GM12878 (cell line): ENCODE measurements around the gene CLIC5. TPM values are rescaled to one million over a fixed set of nuclear protein-coding genes. Genes with fewer than 3 reads are reported as not detected.

Experiments
- ATAC-seq: fragments of 200-7000 bp; cut with Tn5 transposase; 3 replicates; pipeline ENCODE4 v1.9.1; 2020; ENCODE audit warnings: mild to moderate bottlenecking, moderate library complexity
- BruUV-seq: library from RNA; stranded (reverse); fragments of 400-500 nt; replicated peaks from 2 replicates; lab custom pipeline; 2021; lab: Mats Ljungman, UMichigan
- CTCF ChIA-PET: fragments of 300-600 bp; sonication (Branson Sonifier 250); formaldehyde crosslinking; extraction: SDS; loops from one replicate; lab custom pipeline; 2021; ENCODE audit warnings: inconsistent platforms; lab: Yijun Ruan, JAX
- POLR2A ChIA-PET: fragments of 350-600 bp; formaldehyde crosslinking; extraction: SDS; loops from one replicate; lab custom pipeline; 2021; ENCODE audit warnings: inconsistent platforms; lab: Charles Lee
- RAD21 ChIA-PET: fragments of 300-600 bp; sonication (Branson Sonifier 250); formaldehyde crosslinking; loops from one replicate; lab custom pipeline; 2023; ENCODE audit warnings: antibody characterized with exemption; ENCODE audit not compliant: unreplicated experiment; lab: Charles Lee
- SMC1A ChIA-PET: fragments of 300-600 bp; sonication (Branson Sonifier 250); formaldehyde crosslinking; loops from one replicate; lab custom pipeline; 2023; ENCODE audit not compliant: unreplicated experiment, uncharacterized antibody; lab: Charles Lee
- DNase-seq: peaks from one replicate; pipeline ENCODE4 v3.0.0-alpha.2; 2011; ENCODE audit warnings: low read depth, low spot score
- FAIRE-seq: peaks from 3 replicates; lab custom pipeline; 2011; peaks lifted over from hg19 to GRCh38; lab: Jason Lieb, UNC
- H2AFZ ChIP-seq: 2 replicates; pipeline ENCODE4 v1.6.0; 2011; ENCODE audit warnings: low read depth, low read length, control low read depth; ENCODE audit not compliant: control insufficient read depth
- H3K27ac ChIP-seq: 2 replicates; pipeline ENCODE4 v1.5.1; 2011; ENCODE audit warnings: control low read depth; ENCODE audit not compliant: control insufficient read depth, insufficient read depth
- H3K27me3 ChIP-seq, 2 experiments: replicated peaks in 1 of 2; 2 replicates each; pipeline versions ENCODE4 v1.6.0 to v1.6.1; 2011; ENCODE audit warnings: low read length in 1 of 2; ENCODE audit not compliant: control insufficient read depth in 2 of 2, insufficient read depth in 2 of 2
- H3K36me3 ChIP-seq, 2 experiments: 2 replicates each; pipeline ENCODE4 v1.5.1; 2011; ENCODE audit warnings: low read length in 1 of 2; ENCODE audit not compliant: control insufficient read depth in 2 of 2, insufficient read depth in 2 of 2
- H3K4me1 ChIP-seq: 2 replicates; pipeline ENCODE4 v1.6.1; 2011; ENCODE audit warnings: mild to moderate bottlenecking, low read length, moderate library complexity, mixed read lengths; ENCODE audit not compliant: control insufficient read depth, insufficient read depth
- H3K4me2 ChIP-seq: 2 replicates; pipeline ENCODE4 v1.6.0; 2011; ENCODE audit warnings: control low read depth; ENCODE audit not compliant: control insufficient read depth, insufficient read depth
- H3K4me3 ChIP-seq: fragments of 200-600 bp; sonication (generic); 2 replicates; pipeline ENCODE4 v1.5.1; 2016
- H3K79me2 ChIP-seq: 2 replicates; pipeline ENCODE4 v1.6.0; 2011; ENCODE audit warnings: low read length; ENCODE audit not compliant: control insufficient read depth, insufficient read depth
- H3K9ac ChIP-seq: 2 replicates; pipeline ENCODE4 v1.8.0; 2011; ENCODE audit warnings: low read length, control low read depth, mixed read lengths; ENCODE audit not compliant: control insufficient read depth, insufficient read depth
- H3K9me3 ChIP-seq: replicated peaks from 3 replicates; pipeline ENCODE4 v1.5.1; 2011; ENCODE audit warnings: mild to moderate bottlenecking, low read length; ENCODE audit not compliant: control insufficient read depth, insufficient read depth
- H4K20me1 ChIP-seq: 2 replicates; pipeline ENCODE4 v1.6.0; 2011; ENCODE audit not compliant: control insufficient read depth, insufficient read depth
- BCL11A ChIP-seq: IDR thresholded peaks from 2 replicates; pipeline ENCODE4 v1.6.1; 2011; ENCODE audit warnings: low read depth, low read length
- BCL3 ChIP-seq: IDR thresholded peaks from 2 replicates; pipeline ENCODE4 v1.6.1; 2011; ENCODE audit warnings: borderline replicate concordance, low read depth, mild to moderate bottlenecking, moderate library complexity, low read length; ENCODE audit not compliant: insufficient read depth, poor library complexity, severe bottlenecking
- BRCA1 ChIP-seq: IDR thresholded peaks from 2 replicates; pipeline ENCODE4 v1.6.1; 2011; ENCODE audit warnings: low read depth, low read length, improper control_type of control experiment
- GATAD2B ChIP-seq: fragments of 450-650 bp; conservative IDR thresholded peaks from 2 replicates; pipeline ENCODE4 v1.6.1; 2017; ENCODE audit warnings: low read depth, mild to moderate bottlenecking, moderate library complexity
- IKZF1 ChIP-seq: fragments of 450-650 bp; conservative IDR thresholded peaks from 2 replicates; pipeline ENCODE4 v1.6.1; 2017; ENCODE audit warnings: antibody characterized with exemption, mild to moderate bottlenecking
- IRF4 ChIP-seq: IDR thresholded peaks from 2 replicates; pipeline ENCODE4 v1.6.1; 2011; ENCODE audit warnings: low read depth, low read length
- JUNB ChIP-seq: IDR thresholded peaks from 2 replicates; pipeline ENCODE4 v1.6.1; 2016; ENCODE audit warnings: antibody characterized with exemption, mild to moderate bottlenecking
- MEF2A ChIP-seq: IDR thresholded peaks from 2 replicates; pipeline ENCODE4 v1.6.1; 2011; ENCODE audit warnings: low read depth, mild to moderate bottlenecking, low read length, moderate library complexity; ENCODE audit not compliant: insufficient read depth
- NFIC ChIP-seq: IDR thresholded peaks from 2 replicates; pipeline ENCODE4 v1.6.1; 2012; ENCODE audit warnings: low read depth, mild to moderate bottlenecking, inconsistent platforms, low read length, moderate library complexity
- PAX5 ChIP-seq: IDR thresholded peaks from 2 replicates; pipeline ENCODE4 v1.6.1; 2011; ENCODE audit warnings: low read depth, low read length, borderline replicate concordance
- PML ChIP-seq: IDR thresholded peaks from 2 replicates; pipeline ENCODE4 v1.6.1; 2012; ENCODE audit warnings: low read length, inconsistent platforms
- TAF1 ChIP-seq: IDR thresholded peaks from 2 replicates; pipeline ENCODE4 v1.6.1; 2011; ENCODE audit warnings: mild to moderate bottlenecking, low read depth, low read length, borderline replicate concordance
- ZBED1 ChIP-seq: IDR thresholded peaks from 2 replicates; pipeline ENCODE4 v1.6.1; 2016; ENCODE audit warnings: borderline replicate concordance
- ZNF207 ChIP-seq: fragments of 450-650 bp; IDR thresholded peaks from 2 replicates; pipeline ENCODE4 v1.6.1; 2014; ENCODE audit warnings: antibody characterized with exemption, mild to moderate bottlenecking, borderline replicate concordance
- WGBS: methylation state at CpG from one replicate; pipeline ENCODE4 v1.1.6; 2016; ENCODE audit warnings: low lambda C conversion rate; ENCODE audit not compliant: insufficient replicate concordance, insufficient coverage; ENCODE audit errors: missing lambda C conversion rate; 5-methylcytosine and 5-hydroxymethylcytosine counted together
- in situ Hi-C: fragments of 300-500 bp; cut with MboI; formaldehyde crosslinking; loops from 9 replicates; pipeline ENCODE4 v1.14.3; 2018; ENCODE audit warnings: mixed read lengths
- intact Hi-C: fragments of 100-400 bp; cut with micrococcal nuclease; formaldehyde crosslinking; loops from one replicate; pipeline ENCODE4 v1.14.2; 2022; ENCODE audit not compliant: unreplicated experiment
- polyA plus RNA-seq, 11 experiments: library from polyadenylated mRNA; depleted of rRNA in 4 of 11; unstranded in 6 of 11; stranded (reverse) in 5 of 11; fragments of >200 nt; fragmentation: Nextera tagmentation in 4 of 11; fragmentation: Illumina TruSeq in 1 of 11; extraction: Ambion mirVana in 4 of 11; extraction: Trizol in 1 of 11; gene quantifications; 1 replicate in 1 of 11; 2 replicates in 10 of 11; pipeline versions ENCODE4 v1.2.1 to v1.2.3, GENCODE V29; 2011 to 2016; ENCODE audit warnings: inconsistent platforms in 2 of 11, missing spikeins in 2 of 11, low read depth in 1 of 11
- total RNA-seq, 4 experiments: library from RNA; depleted of rRNA in 3 of 4; stranded (reverse); fragments of >200 nt in 3 of 4; fragmentation: Illumina TruSeq in 1 of 4; extraction: Trizol in 1 of 4; gene quantifications; 2 replicates each; pipeline versions ENCODE4 v1.2.1 to v1.2.3, GENCODE V29; 2013 to 2021
- TF ChIP-seq, protein P1 (sequence below): fragments of 450-650 bp; IDR thresholded peaks from 2 replicates; pipeline ENCODE4 v1.6.1; 2017; ENCODE audit warnings: mild to moderate bottlenecking
- TF ChIP-seq, protein P2 (sequence below): fragments of 450-650 bp; IDR thresholded peaks from 2 replicates; pipeline ENCODE4 v1.6.1; 2017; ENCODE audit warnings: mild to moderate bottlenecking, low read depth, inconsistent platforms; ENCODE audit not compliant: poor library complexity, severe bottlenecking
- TF ChIP-seq, protein P3 (sequence below): fragments of 450-650 bp; IDR thresholded peaks from 2 replicates; pipeline ENCODE4 v1.6.1; 2017; ENCODE audit warnings: borderline replicate concordance

CLIC5 gene
- total and polyA plus RNA-seq, 10 of the 15 experiments (the other 5 are each of a cell fraction or from before 2014, with no cell fraction given): 0.01 to 0.08 (median 0.02) TPM; not detected in 7

GRCh38 chr6:45923831-45924391 is 91.7 kb downstream of the CLIC5 start:
- FAIRE-seq: peak; percentile 84
- ChIA-PET SMC1A (interaction anchor here (1.0 to 5.2 kb wide), 4 partner anchors 8 to 1311 kb away, joined by 3 to 60 read pairs (median 16); no protein-coding TSS in a partner anchor), POLR2A (no interaction called here), RAD21 (interaction anchor here (0.9 to 3.5 kb wide), 7 partner anchors 44 to 1448 kb away, joined by 3 to 28 read pairs (median 4); partner anchors contain the start of gene SUPT3H), CTCF (interaction anchor here (1.1 to 7.3 kb wide), 5 partner anchors 9 to 1448 kb away, joined by 3 to 88 read pairs (median 7); no protein-coding TSS in a partner anchor)
- Histone ChIP-seq H4K20me1 (no peaks in the 10 kb centered on the region), H3K9me3 (no peaks in the 10 kb centered on the region), H3K4me2 (peak overlapping the region; percentile 4; the same call in 1 of the 2 replicates), H3K79me2 (no peaks in the 10 kb centered on the region), H3K4me3 (no peak overlapping the region), H2AFZ (no peak overlapping the region), H3K9ac (no peak overlapping the region), H3K27ac (no peak overlapping the region), H3K4me1 (peaks cover 23% of the 10 kb centered on the region), H3K36me3 (no peaks in the 10 kb centered on the region), H3K27me3 (no peaks in the 10 kb centered on the region)
- WGBS: 4% methylated on average over 5 of the region's 5 CpGs
- in situ Hi-C loops (loop anchor here (5.0 to 10.0 kb wide), 3 partner anchors 207 to 1452 kb away; no protein-coding TSS in a partner anchor), intact Hi-C loops (loop anchor here (2.0 to 10.0 kb wide), 7 partner anchors 239 to 1449 kb away; partner anchors contain the start of gene SUPT3H)
- no peak for DNase-seq
- no TSS peak for BruUV-seq
- peak; percentile 60 for ATAC-seq
- TF ChIP-seq ZNF207: no peak
- peak; percentile 94 for TF ChIP-seq JUNB
- no peak for TF ChIP-seq GATAD2B
- no peak for TF ChIP-seq TAF1
- peak; percentile 65; the same call in 1 of the 2 replicates for TF ChIP-seq ZBED1
- TF ChIP-seq IRF4: peak; percentile 90
- 0 out of 2 replicates have a peak, but pooled peaks have one; percentile 67 for TF ChIP-seq PML
- TF ChIP-seq NFIC: peak; percentile 93
- TF ChIP-seq BRCA1: no peak
- TF ChIP-seq PAX5: peak; percentile 49; the same call in 1 of the 2 replicates
- TF ChIP-seq BCL3: no peak
- TF ChIP-seq, protein P1, sequence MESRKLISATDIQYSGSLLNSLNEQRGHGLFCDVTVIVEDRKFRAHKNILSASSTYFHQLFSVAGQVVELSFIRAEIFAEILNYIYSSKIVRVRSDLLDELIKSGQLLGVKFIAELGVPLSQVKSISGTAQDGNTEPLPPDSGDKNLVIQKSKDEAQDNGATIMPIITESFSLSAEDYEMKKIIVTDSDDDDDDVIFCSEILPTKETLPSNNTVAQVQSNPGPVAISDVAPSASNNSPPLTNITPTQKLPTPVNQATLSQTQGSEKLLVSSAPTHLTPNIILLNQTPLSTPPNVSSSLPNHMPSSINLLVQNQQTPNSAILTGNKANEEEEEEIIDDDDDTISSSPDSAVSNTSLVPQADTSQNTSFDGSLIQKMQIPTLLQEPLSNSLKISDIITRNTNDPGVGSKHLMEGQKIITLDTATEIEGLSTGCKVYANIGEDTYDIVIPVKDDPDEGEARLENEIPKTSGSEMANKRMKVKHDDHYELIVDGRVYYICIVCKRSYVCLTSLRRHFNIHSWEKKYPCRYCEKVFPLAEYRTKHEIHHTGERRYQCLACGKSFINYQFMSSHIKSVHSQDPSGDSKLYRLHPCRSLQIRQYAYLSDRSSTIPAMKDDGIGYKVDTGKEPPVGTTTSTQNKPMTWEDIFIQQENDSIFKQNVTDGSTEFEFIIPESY: no peak
- TF ChIP-seq, protein P2, sequence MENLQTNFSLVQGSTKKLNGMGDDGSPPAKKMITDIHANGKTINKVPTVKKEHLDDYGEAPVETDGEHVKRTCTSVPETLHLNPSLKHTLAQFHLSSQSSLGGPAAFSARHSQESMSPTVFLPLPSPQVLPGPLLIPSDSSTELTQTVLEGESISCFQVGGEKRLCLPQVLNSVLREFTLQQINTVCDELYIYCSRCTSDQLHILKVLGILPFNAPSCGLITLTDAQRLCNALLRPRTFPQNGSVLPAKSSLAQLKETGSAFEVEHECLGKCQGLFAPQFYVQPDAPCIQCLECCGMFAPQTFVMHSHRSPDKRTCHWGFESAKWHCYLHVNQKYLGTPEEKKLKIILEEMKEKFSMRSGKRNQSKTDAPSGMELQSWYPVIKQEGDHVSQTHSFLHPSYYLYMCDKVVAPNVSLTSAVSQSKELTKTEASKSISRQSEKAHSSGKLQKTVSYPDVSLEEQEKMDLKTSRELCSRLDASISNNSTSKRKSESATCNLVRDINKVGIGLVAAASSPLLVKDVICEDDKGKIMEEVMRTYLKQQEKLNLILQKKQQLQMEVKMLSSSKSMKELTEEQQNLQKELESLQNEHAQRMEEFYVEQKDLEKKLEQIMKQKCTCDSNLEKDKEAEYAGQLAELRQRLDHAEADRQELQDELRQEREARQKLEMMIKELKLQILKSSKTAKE: no peak
- TF ChIP-seq BCL11A: peak; percentile 80; the same call in 1 of the 2 replicates
- 0 out of 2 replicates have a peak, but pooled peaks have one; percentile 54 for TF ChIP-seq MEF2A
- TF ChIP-seq IKZF1: no peak
- TF ChIP-seq, protein P3, sequence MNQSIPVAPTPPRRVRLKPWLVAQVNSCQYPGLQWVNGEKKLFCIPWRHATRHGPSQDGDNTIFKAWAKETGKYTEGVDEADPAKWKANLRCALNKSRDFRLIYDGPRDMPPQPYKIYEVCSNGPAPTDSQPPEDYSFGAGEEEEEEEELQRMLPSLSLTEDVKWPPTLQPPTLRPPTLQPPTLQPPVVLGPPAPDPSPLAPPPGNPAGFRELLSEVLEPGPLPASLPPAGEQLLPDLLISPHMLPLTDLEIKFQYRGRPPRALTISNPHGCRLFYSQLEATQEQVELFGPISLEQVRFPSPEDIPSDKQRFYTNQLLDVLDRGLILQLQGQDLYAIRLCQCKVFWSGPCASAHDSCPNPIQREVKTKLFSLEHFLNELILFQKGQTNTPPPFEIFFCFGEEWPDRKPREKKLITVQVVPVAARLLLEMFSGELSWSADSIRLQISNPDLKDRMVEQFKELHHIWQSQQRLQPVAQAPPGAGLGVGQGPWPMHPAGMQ: no peak
